KOPT-K1 (cell line): Measurements from ENCODE around the gene TPR.

Experiments used
- H3K27ac ChIP-seq: fragments of 200-600 bp; sonication (generic); 2 replicates; pipeline ENCODE4 v1.5.1; 2016; ENCODE audit warnings: antibody characterized with exemption, mild to moderate bottlenecking, low read depth, low read length; ENCODE audit not compliant: poor library complexity, severe bottlenecking
- H3K36me3 ChIP-seq: fragments of 200-600 bp; sonication (generic); 2 replicates; pipeline ENCODE4 v1.5.1; 2017; ENCODE audit warnings: antibody characterized with exemption, mild to moderate bottlenecking, low read length, moderate library complexity; ENCODE audit not compliant: insufficient read depth
- H3K9me3 ChIP-seq: fragments of 200-600 bp; sonication (generic); 2 replicates; pipeline ENCODE4 v1.5.1; 2017; ENCODE audit warnings: antibody characterized with exemption, low read length, mild to moderate bottlenecking; ENCODE audit not compliant: insufficient read depth, poor library complexity, severe bottlenecking

The TPR gene

DNA sequence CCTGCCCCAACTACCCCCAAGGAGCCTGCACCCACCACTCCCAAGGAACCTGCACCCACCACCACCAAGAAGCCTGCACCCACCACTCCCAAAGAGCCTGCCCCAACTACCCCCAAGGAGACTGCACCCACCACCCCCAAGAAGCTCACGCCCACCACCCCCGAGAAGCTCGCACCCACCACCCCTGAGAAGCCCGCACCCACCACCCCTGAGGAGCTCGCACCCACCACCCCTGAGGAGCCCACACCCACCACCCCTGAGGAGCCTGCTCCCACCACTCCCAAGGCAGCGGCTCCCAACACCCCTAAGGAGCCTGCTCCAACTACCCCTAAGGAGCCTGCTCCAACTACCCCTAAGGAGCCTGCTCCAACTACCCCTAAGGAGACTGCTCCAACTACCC lies 67.6 kb downstream of the TPR start:
- Histone ChIP-seq H3K27ac (peak overlapping the region; percentile 82), H3K9me3 (no peaks in the 10 kb centered on the region), H3K36me3 (peaks cover 35% of the 10 kb centered on the region)

- H3K9me3 ChIP-seq: no peaks in the 10 kb centered on the region
Observed at GRCh38 chr1:186306533-186306932, 68.5 kb downstream of the TPR start.

DNA sequence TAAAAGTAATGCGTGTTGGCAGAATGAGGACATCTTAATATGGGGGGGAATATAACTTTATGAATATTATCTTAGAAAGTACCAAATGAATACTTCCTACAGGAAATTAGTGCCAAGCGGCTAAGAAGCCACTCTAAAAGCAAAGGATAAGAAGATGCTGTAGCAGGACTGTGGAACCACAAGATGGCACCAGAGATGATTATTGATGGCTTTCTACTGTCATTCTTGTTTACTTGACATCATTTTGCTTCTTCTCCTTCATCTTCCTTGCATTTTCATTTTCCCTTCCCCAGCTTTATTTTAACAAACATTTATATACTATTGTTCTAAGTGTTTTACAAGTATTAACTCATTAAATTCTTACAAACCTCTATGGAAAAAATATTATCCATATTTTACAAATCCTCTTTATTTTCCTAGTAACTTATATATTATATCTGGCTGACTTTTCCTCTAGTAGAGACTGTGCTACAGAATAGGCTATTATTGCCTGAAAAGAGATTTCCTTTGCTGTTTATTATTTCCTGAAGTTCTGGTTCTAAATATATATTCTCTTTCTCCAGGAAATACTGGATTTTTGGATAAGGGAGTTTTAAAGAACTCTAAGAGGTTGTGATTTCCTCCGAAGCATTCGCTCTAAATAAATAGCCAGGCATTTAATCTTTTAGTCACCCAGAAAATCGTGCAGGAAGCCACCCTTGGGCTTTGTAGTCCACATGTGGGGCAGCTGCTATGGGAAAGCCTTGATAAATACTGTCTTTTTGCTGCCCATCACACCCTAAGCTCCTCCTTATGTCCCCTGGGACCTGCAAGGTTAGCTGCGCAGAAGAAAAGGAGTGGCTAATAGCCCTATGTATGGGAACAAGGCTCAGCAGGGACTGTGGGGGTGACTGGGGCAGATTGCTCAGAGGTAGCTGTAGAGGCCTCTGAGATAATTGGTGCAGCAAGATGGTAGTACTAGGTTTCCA lies 69.8 kb downstream of the TPR start:
- Histone ChIP-seq H3K9me3 (no peaks in the 10 kb centered on the region), H3K27ac (peak overlapping the region; percentile 82), H3K36me3 (peaks cover 13% of the 10 kb centered on the region; the same call in 1 of the 2 replicates)

More at GRCh38 chr1:186306533-186306932, 68.5 kb downstream of the TPR start:
- Histone ChIP-seq H3K36me3 (peaks cover 25% of the 10 kb centered on the region), H3K27ac (peak overlapping the region; percentile 82)

DNA sequence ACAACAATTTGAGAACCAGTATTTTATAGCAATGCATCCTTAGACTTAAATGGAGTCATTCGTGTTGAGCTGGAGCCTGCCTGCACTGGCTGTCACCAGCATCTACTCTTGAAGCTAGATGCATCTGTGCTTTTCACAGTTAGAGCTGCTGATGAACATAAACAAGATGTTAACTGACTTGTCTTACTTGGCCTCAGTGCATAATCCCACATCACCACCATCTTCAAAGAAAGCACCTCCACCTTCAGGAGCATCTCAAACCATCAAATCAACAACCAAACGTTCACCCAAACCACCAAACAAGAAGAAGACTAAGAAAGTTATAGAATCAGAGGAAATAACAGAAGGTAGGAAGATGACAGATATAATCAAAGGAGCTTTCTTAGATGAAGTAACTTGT lies 71.1 kb downstream of the TPR start:
- peaks cover 5% of the 10 kb centered on the region; the same call in 1 of the 2 replicates for H3K36me3 ChIP-seq
- H3K9me3 ChIP-seq: no peaks in the 10 kb centered on the region
- H3K27ac ChIP-seq: peak overlapping the region; percentile 82

- Histone ChIP-seq H3K36me3 (no peaks in the 10 kb centered on the region), H3K9me3 (no peaks in the 10 kb centered on the region), H3K27ac (peak overlapping the region; percentile 82)
Observed at GRCh38 chr1:186302381-186302920, 72.6 kb downstream of the TPR start.

DNA sequence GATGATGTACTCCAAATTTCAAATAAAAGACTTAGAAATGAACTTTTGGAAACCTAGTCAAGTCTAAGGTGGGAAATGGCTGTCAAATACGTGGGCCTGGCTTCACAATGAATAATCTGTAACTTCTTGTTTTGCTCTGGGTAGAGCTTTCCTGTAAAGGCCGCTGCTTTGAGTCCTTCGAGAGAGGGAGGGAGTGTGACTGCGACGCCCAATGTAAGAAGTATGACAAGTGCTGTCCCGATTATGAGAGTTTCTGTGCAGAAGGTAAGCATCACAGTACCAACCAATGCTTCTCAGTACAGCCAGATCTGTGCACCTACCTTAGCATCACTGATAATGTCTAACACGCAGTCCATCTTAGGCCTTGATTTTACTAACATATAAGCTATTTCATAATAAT lies 73.6 kb downstream of the TPR start:
- H3K36me3 ChIP-seq: no peaks in the 10 kb centered on the region
- no peaks in the 10 kb centered on the region for H3K9me3 ChIP-seq
- peak overlapping the region; percentile 82 for H3K27ac ChIP-seq

- Histone ChIP-seq H3K27ac (peak overlapping the region; percentile 82), H3K9me3 (no peaks in the 10 kb centered on the region), H3K36me3 (no peaks in the 10 kb centered on the region)
Observed at GRCh38 chr1:186300056-186300455, 75.0 kb downstream of the TPR start.

- H3K9me3 ChIP-seq: no peaks in the 10 kb centered on the region
- H3K27ac ChIP-seq: peak overlapping the region; percentile 82
Observed at GRCh38 chr1:186299570-186299969, 75.5 kb downstream of the TPR start.

DNA sequence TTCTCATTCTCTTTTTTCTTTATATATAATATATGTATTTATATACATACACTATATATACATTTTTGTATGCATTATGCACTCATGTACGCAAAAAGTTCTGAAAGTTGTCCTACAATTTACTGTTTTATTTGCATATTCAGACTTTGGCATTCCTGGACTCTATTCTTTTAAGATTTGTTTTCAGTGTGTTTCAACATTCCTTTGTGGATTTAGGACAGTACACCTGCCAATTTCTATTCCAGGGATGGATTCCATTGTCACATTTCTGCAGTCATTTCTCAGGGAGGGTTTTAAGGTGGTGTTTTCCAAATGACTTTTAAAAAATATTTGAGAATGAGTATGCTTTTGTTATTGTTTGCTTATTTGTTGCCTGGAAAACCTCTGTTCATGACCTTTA lies 76.2 kb downstream of the TPR start:
- Histone ChIP-seq H3K9me3 (no peaks in the 10 kb centered on the region), H3K27ac (peak overlapping the region; percentile 82), H3K36me3 (no peaks in the 10 kb centered on the region)

More at GRCh38 chr1:186299570-186299969, 75.5 kb downstream of the TPR start:
- no peaks in the 10 kb centered on the region for H3K36me3 ChIP-seq

DNA sequence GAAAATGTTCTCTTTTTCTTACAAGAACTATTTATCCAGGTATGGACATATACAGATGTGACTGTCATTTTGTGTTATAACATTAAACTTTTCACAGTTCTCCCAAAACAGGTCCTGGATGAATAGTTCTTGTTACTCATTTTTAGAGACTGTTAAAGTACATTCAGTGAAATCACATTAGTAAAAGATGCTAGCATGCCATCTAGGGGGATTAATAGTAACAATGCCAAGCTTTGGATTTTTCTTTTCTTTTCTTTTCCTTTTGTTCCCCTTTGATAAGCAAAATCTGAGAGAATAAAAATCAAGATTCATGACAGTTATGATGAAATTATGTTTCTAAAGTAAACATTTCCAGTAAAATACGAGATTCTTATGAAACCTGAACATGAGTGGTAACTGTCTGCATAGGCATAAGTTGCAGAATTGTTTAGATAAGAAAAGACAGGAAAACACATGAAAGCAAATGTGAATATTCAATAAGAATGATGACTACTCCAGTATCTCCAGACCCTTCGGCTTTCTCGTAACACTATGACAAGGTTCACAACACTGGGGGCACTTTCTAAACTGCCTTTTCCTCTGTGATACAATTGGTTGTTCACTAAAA lies 77.5 kb downstream of the TPR start:
- H3K36me3 ChIP-seq: no peaks in the 10 kb centered on the region
- H3K27ac ChIP-seq: peak overlapping the region; percentile 45
- H3K9me3 ChIP-seq: no peaks in the 10 kb centered on the region

DNA sequence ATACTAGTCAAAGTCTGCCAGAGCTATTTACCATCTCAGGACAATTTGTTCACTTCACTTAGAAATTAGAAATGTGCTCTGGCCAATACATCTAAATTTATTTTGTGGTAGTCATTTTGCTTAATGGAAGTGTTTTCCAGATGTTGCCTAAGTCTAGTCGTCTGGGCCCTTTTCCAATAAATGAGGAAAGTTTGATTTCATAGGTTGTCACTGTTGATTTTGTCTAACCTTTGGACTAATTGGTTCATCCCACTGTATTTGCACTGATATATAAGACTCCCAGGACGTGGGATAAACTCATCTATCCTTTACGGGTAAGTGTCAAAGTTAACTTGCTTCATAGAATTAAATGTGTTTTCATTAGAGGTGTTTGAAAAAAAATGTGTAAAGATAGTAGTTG lies 79.1 kb downstream of the TPR start, which contains the start of gene PRG4:
PRG4 (plus strand) TSS at position 300 of the 400 bp plus-strand sequence.
- Histone ChIP-seq H3K27ac (no peak within 1 kb of the TSS), H3K36me3 (no peaks in the 10 kb centered on the region)

GRCh38 chr1:186292875-186293274 lies 82.2 kb downstream of the TPR start:
- no peak overlapping the region for H3K27ac ChIP-seq
- H3K36me3 ChIP-seq: no peaks in the 10 kb centered on the region
- H3K9me3 ChIP-seq: no peaks in the 10 kb centered on the region

More for the DNA sequence above, 79.1 kb downstream of the TPR start, which contains the start of gene PRG4:
- no peaks in the 10 kb centered on the region for H3K9me3 ChIP-seq

DNA sequence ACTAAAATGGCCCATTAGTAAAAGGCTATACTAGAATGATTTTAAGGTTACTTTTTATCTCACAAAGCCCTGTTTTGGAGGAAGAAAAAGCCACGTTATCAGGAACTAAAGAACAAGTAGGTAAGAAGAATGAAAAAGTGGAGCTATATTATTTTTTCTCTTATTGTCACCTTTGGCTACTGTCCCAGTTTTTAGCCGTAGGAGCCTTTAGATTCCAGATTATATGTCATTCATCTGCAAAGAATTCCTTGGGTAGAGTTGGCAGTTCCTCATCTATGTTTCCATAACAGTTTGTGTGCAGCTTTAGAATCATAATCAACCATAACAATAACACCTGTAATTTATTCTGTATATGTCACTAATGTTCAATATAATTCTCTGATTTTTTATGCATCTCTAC lies 83.8 kb downstream of the TPR start:
- Histone ChIP-seq H3K27ac (no peak overlapping the region), H3K36me3 (no peaks in the 10 kb centered on the region), H3K9me3 (no peaks in the 10 kb centered on the region)

DNA sequence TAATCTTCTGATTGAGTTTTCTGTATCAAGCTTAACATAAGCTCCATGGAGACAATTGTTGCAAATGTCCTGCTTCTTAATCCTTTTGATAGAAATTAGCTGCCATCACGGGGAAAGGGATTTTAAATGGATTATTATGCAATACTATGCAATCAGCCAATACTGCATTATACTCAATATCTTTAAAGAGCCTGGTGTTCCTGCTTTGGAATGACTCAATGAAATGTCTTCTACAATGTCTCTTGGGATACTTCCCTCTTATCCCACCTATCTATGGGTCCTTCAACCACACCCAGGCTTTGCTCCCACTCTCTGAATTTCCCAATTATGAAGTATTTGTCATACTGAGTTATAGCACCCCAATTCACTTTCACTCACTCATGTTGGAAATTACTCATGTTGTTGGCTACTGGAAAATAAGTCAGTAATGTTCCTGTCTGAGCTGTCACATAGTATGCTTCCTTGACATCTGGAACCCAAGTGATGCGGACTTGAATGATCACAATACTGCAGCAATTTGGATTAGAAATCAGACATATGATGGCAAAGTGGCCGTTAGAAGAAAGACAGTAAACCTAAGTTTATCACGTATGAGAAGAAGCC lies 85.0 kb downstream of the TPR start:
- peak overlapping the region; percentile 66 for H3K27ac ChIP-seq
- H3K36me3 ChIP-seq: no peaks in the 10 kb centered on the region
- no peaks in the 10 kb centered on the region for H3K9me3 ChIP-seq
